Skeletal muscle cell (primary cell): Measurements from ENCODE around the gene KRAS.
A peak's percentile ranks its signal among the peaks of the same experiment; 100 is the strongest.
"Not testable (repeated sequence)": the region's sequence is repeated elsewhere in the genome, so short reads cannot be mapped to it uniquely, and the experiment has no call there.

ENCODE experiments used
- DNase-seq: peaks from one replicate; pipeline ENCODE4 v3.0.0-alpha.2; 2010; ENCODE audit warnings: low read depth
- H3K4me3 ChIP-seq: 2 replicates; pipeline ENCODE4 v1.5.1; 2011; ENCODE audit warnings: low read depth, mild to moderate bottlenecking, control low read depth, low read length, moderate library complexity

The KRAS gene

GRCh38 chr12:25250744-25251730, at the start of gene KRAS:
TSS of gene KRAS (minus strand) at chr12:25250929.
- peak within 1 kb of the TSS; percentile 63 for H3K4me3 ChIP-seq
- peak; percentile 93 for DNase-seq

DNA sequence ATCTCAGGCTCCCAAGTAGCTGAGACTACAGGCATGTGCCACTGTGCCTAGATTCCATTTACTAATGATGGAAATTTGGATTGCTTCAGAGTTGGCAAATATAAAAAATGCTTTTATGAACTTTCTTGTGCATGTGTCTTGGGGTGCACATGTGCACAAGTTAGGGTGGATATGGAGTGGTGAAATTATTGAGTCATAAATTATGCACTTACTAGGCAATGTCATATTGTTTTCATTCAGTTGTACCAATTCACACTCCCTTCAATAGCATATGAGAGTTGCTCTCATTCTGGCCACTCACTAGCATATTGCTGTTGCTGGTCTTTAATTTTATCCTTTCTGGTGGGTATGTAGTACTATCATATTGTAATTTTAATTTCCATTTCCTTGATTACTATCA, 45.7 kb upstream of the KRAS start:
- DNase-seq = no peak
- H3K4me3 ChIP-seq = no peak overlapping the region

GRCh38 chr12:25295361-25295760, 44.6 kb upstream of the KRAS start:
- DNase-seq = no peak
- H3K4me3 ChIP-seq = no peak overlapping the region

- H3K4me3 ChIP-seq = no peak overlapping the region
- DNase-seq = no peak
Observed at GRCh38 chr12:25293653-25294052, 42.9 kb upstream of the KRAS start.

DNA sequence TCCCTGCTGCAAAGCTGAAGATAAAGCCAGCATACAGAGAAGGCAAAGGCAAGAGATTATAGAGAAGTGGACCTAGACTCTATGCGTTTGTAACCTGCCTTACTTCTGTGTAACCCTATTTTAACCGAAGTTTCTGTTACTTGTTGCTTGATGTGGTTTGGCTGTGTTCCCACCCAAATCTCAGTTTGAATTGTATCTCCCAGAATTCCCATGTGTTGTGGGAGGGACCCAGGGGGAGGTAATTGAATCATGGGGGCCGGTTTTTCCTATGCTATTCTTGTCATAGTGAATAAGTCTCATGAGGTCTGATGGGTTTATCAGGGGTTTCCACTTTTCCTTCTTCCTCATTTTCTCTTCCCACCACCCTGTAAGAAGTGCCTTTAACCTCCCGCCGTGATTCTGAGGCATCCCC, 42.1 kb upstream of the KRAS start:
- not testable (repeated sequence) for DNase-seq, H3K4me3 ChIP-seq

DNA sequence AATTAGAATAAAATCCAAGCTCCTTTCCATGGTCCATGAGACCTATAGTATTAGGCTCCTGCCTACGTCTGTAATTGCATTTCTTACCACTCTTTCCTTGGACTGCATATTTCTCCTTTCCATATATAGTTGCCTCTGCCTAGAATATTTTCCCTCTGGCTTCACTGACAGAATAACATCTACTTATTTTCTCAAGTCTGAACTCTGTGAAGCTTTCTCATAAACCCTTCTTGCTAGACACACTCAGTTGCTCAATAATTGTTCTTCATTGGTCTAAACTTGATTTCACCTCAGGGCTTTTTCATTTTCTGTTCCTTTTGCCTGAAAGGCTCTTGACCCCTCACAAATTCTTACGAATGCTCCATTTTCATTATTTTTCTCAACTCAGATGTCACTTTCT, 36.9 kb upstream of the KRAS start:
- no peak overlapping the region for H3K4me3 ChIP-seq
- DNase-seq = no peak

DNA sequence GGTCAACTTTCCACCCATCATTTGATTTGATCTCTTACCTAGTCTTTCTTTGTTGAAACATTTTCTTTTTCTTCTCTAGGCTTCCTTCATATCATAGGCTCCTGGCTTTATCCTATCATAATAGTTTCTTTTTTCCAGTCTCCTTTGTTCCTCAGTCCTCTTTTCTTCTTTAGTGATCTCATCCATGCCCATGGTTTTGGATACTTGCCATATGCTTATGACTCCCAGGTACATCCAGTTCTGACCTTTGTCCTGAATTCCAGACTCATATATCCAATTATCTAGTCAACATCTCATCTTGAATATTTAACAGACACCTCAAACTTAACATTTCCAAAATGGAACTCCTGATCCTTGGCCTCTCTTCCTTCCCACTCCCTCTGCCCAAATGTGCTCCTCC, 36.1 kb upstream of the KRAS start:
- DNase-seq = no peak
- no peak overlapping the region for H3K4me3 ChIP-seq

GRCh38 chr12:25284024-25284423, 33.3 kb upstream of the KRAS start:
- no peak for DNase-seq
- H3K4me3 ChIP-seq = no peak overlapping the region

GRCh38 chr12:25283006-25283405, 32.3 kb upstream of the KRAS start:
- no peak for DNase-seq
- H3K4me3 ChIP-seq = no peak overlapping the region

- H3K4me3 ChIP-seq = no peak overlapping the region
- DNase-seq = no peak
Observed at GRCh38 chr12:25280082-25280481, 29.4 kb upstream of the KRAS start.

DNA sequence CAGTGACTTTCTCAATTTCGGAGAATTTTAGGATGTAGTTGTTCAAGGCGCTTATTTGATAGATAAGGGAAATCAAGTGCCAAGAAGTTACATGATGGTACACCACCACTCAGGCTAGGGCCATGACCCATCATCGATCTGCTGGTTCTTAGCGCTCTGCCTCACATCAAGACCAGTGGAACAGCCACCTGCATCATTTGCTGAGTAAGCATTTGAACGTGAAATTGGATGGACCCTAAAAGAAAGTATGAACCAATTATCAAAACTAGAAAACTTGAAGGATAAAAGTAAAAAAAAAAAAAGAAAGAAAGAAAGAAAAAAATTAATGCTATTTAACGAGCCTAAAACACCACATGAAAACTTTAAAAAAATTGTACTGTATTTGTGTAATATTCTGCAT, 27.5 kb upstream of the KRAS start:
- H3K4me3 ChIP-seq = no peak overlapping the region
- no peak for DNase-seq

GRCh38 chr12:25276199-25276937, 25.6 kb upstream of the KRAS start:
- DNase-seq = peak; percentile 86
- no peak overlapping the region for H3K4me3 ChIP-seq

GRCh38 chr12:25271486-25272098, 20.9 kb upstream of the KRAS start:
- no peak for DNase-seq
- H3K4me3 ChIP-seq = no peak overlapping the region

- H3K4me3 ChIP-seq = no peak overlapping the region
- no peak for DNase-seq
Observed at GRCh38 chr12:25269701-25270100, 19.0 kb upstream of the KRAS start.

DNA sequence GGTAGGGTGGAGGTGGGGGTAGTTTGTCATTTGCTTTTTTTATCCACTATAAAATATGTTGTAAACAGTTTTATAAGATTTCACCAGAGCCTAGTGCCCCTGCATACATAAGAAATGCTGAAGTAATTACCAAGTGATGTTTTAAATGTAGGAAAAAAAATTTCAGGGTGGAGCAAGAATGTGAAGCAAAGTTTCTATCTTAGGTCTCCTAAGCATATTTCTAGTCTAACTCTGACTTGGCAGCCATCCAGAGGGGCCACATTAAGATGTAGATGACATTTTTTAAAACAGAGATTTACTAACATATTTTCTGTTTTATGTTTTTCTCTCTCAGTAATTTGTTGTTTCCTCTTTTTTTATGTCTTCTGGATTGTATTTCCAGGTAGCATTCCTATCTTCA, 15.8 kb upstream of the KRAS start:
- H3K4me3 ChIP-seq = no peak overlapping the region
- no peak for DNase-seq

GRCh38 chr12:25264862-25265261, 14.1 kb upstream of the KRAS start:
- DNase-seq = no peak
- H3K4me3 ChIP-seq = no peak overlapping the region

DNA sequence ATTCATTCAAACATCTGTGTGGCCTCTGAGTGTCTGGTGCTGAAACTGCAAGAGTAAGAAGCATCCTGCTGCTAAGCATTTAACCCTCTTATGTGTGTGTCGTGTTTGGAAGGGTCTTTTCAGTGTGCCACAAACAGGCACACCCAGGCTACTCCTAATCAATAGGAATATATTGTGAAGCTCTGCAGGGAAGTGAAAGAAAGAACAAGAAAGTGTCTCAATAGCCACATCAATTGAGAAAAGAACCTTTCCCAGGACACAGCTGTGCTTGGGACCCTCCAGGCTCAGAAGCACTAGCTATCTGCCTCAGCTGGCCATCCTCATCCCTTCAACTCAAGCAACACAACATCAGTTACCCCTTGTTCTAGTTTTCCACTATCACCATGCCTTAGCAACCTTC, 13.4 kb upstream of the KRAS start:
- no peak overlapping the region for H3K4me3 ChIP-seq
- no peak for DNase-seq

- DNase-seq = no peak
- H3K4me3 ChIP-seq = no peak overlapping the region
Observed at GRCh38 chr12:25263594-25263993, 12.9 kb upstream of the KRAS start.

GRCh38 chr12:25262389-25263074, 11.8 kb upstream of the KRAS start:
- no peak overlapping the region for H3K4me3 ChIP-seq
- DNase-seq = no peak
